Epithelial cell of esophagus (primary cell): ENCODE measurements around the gene NFIB.

Source experiments
- DNase-seq: peaks from one replicate; pipeline ENCODE4 v3.0.0; 2010; ENCODE audit warnings: low read depth
- H3K4me3 ChIP-seq: 2 replicates; pipeline ENCODE4 v1.5.1; 2011; ENCODE audit warnings: mild to moderate bottlenecking, low read length, control low read depth
- CTCF ChIP-seq: IDR thresholded peaks from 2 replicates; pipeline ENCODE4 v1.5.1; 2011; ENCODE audit warnings: low read depth, mild to moderate bottlenecking, low read length, control low read depth, inconsistent platforms; ENCODE audit not compliant: insufficient read depth; ENCODE audit errors: missing control alignments

The NFIB gene

GRCh38 chr9:14310311-14310710, 3.6 kb downstream of the NFIB start:
- H3K4me3 ChIP-seq, result peak overlapping the region; percentile 96
- TF ChIP-seq CTCF, result no peak
- DNase-seq, result no peak

GRCh38 chr9:14309403-14309802, 4.5 kb downstream of the NFIB start:
- peak overlapping the region; percentile 96 for H3K4me3 ChIP-seq
- TF ChIP-seq CTCF, result no peak
- no peak for DNase-seq

- no peak for DNase-seq
- H3K4me3 ChIP-seq, result peak overlapping the region; percentile 96
- no peak for TF ChIP-seq CTCF
Observed at GRCh38 chr9:14308853-14309145, 5.1 kb downstream of the NFIB start.

GRCh38 chr9:14307989-14308852, 5.7 kb downstream of the NFIB start:
- H3K4me3 ChIP-seq, result peak overlapping the region; percentile 96
- no peak for TF ChIP-seq CTCF
- DNase-seq, result no peak

- DNase-seq, result peak; percentile 79
- peak overlapping the region; percentile 22 for H3K4me3 ChIP-seq
- TF ChIP-seq CTCF, result peak; percentile 22
Observed at GRCh38 chr9:14306672-14307660, 7.0 kb downstream of the NFIB start.

GRCh38 chr9:14306188-14306587, 7.8 kb downstream of the NFIB start:
- DNase-seq, result no peak
- peak overlapping the region; percentile 22 for H3K4me3 ChIP-seq
- no peak for TF ChIP-seq CTCF
